Loucy (cell line): ENCODE data around the gene RAPSN.

Experiments
- H2AFZ ChIP-seq: fragments of 200-600 bp; sonication (generic); 2 replicates; pipeline ENCODE4 v1.6.0; 2016; ENCODE audit warnings: antibody characterized with exemption, mild to moderate bottlenecking, low read length, moderate library complexity
- H3F3A ChIP-seq: fragments of 200-600 bp; 2 replicates; pipeline ENCODE4 v1.6.0; 2016; ENCODE audit warnings: antibody characterized with exemption, low read depth, mild to moderate bottlenecking
- H3K27me3 ChIP-seq: fragments of 200-600 bp; sonication (generic); 2 replicates; pipeline ENCODE4 v1.6.1; 2014; ENCODE audit warnings: low read length, mild to moderate bottlenecking; ENCODE audit not compliant: insufficient read depth, poor library complexity, severe bottlenecking
- H3K36me3 ChIP-seq: fragments of 200-600 bp; sonication (generic); 2 replicates; pipeline ENCODE4 v1.6.1; 2016; ENCODE audit warnings: low read length; ENCODE audit not compliant: insufficient read depth
- H3K4me1 ChIP-seq: fragments of 200-600 bp; sonication (generic); 2 replicates; pipeline ENCODE4 v1.5.1; 2014; ENCODE audit warnings: low read length, mild to moderate bottlenecking; ENCODE audit not compliant: insufficient read depth, poor library complexity, severe bottlenecking
- H3K4me2 ChIP-seq: fragments of 200-600 bp; sonication (generic); 2 replicates; pipeline ENCODE4 v1.6.0; 2014; ENCODE audit warnings: antibody characterized with exemption, low read length, low read depth, mild to moderate bottlenecking; ENCODE audit not compliant: poor library complexity, severe bottlenecking
- H3K4me3 ChIP-seq: fragments of 200-600 bp; sonication (generic); 2 replicates; pipeline ENCODE4 v1.5.1; 2014; ENCODE audit warnings: low read length, mild to moderate bottlenecking, mixed read lengths; ENCODE audit not compliant: poor library complexity, severe bottlenecking
- H3K79me2 ChIP-seq: fragments of 200-600 bp; sonication (generic); 2 replicates; pipeline ENCODE4 v1.6.1; 2014; ENCODE audit warnings: low read length; ENCODE audit not compliant: insufficient read depth
- H3K9ac ChIP-seq: fragments of 200-600 bp; sonication (generic); 2 replicates; pipeline ENCODE4 v1.6.0; 2014; ENCODE audit warnings: mild to moderate bottlenecking, low read depth, low read length, moderate library complexity; ENCODE audit not compliant: poor library complexity, severe bottlenecking
- H3K9me2 ChIP-seq: fragments of 200-600 bp; sonication (generic); replicated peaks from 2 replicates; pipeline ENCODE4 v1.6.1; 2016; ENCODE audit warnings: low read depth, low read length, mixed read lengths
- H3K9me3 ChIP-seq: fragments of 200-600 bp; sonication (generic); 2 replicates; pipeline ENCODE4 v1.6.1; 2014; ENCODE audit warnings: mild to moderate bottlenecking, antibody characterized with exemption, low read length, low read depth; ENCODE audit not compliant: insufficient read depth
- H4K20me1 ChIP-seq: fragments of 200-600 bp; sonication (generic); 2 replicates; pipeline ENCODE4 v1.6.0; 2014; ENCODE audit warnings: antibody characterized with exemption, low read length, mild to moderate bottlenecking; ENCODE audit not compliant: insufficient read depth, poor library complexity, severe bottlenecking
- CTCF ChIP-seq: fragments of 200-600 bp; sonication (generic); conservative IDR thresholded peaks from 2 replicates; pipeline ENCODE4 v1.5.1; 2014; ENCODE audit warnings: mild to moderate bottlenecking, antibody characterized with exemption, low read length
- EZH2phosphoT487 ChIP-seq: fragments of 200-600 bp; IDR thresholded peaks from 2 replicates; pipeline ENCODE4 v1.6.1; 2018; ENCODE audit warnings: antibody characterized with exemption, mild to moderate bottlenecking, moderate library complexity, borderline replicate concordance

Gene RAPSN

GRCh38 chr11:47398011-47398410 is 50.9 kb downstream of the RAPSN start:
- Histone ChIP-seq H3K79me2 (no peaks in the 10 kb centered on the region), H3K4me3 (no peak overlapping the region), H2AFZ (no peak overlapping the region), H3K4me2 (no peak overlapping the region), H3K9ac (peak overlapping the region; percentile 82), H3K9me3 (no peaks in the 10 kb centered on the region), H3F3A (peaks cover 5% of the 10 kb centered on the region), H3K9me2 (no peaks in the 10 kb centered on the region), H3K4me1 (peaks cover 79% of the 10 kb centered on the region), H4K20me1 (no peaks in the 10 kb centered on the region), H3K36me3 (no peaks in the 10 kb centered on the region), H3K27me3 (no peaks in the 10 kb centered on the region)
- TF ChIP-seq EZH2phosphoT487 (no peak), CTCF (no peak)

GRCh38 chr11:47396049-47396320 is 53.0 kb downstream of the RAPSN start:
- H3K4me2 ChIP-seq = no peak overlapping the region

GRCh38 chr11:47395223-47396048 is 53.5 kb downstream of the RAPSN start:
- H3K79me2 ChIP-seq = no peaks in the 10 kb centered on the region
- no peaks in the 10 kb centered on the region for H3K9me2 ChIP-seq
- no peaks in the 10 kb centered on the region for H3K9me3 ChIP-seq
- peaks cover 81% of the 10 kb centered on the region for H3K4me1 ChIP-seq
- no peaks in the 10 kb centered on the region for H3K27me3 ChIP-seq
- TF ChIP-seq EZH2phosphoT487 = no peak
- no peak for TF ChIP-seq CTCF
- H3F3A ChIP-seq = peaks cover 2% of the 10 kb centered on the region
- peak overlapping the region; percentile 83 for H3K4me2 ChIP-seq
- no peaks in the 10 kb centered on the region for H3K36me3 ChIP-seq
- peak overlapping the region; percentile 60 for H3K4me3 ChIP-seq
- H3K9ac ChIP-seq = peak overlapping the region; percentile 84
- no peak overlapping the region for H2AFZ ChIP-seq
- H4K20me1 ChIP-seq = no peaks in the 10 kb centered on the region

More at GRCh38 chr11:47396049-47396320, 53.0 kb downstream of the RAPSN start:
- H3K9me3 ChIP-seq = no peaks in the 10 kb centered on the region
- no peak overlapping the region for H2AFZ ChIP-seq
- H3K4me3 ChIP-seq = no peak overlapping the region
- H4K20me1 ChIP-seq = no peaks in the 10 kb centered on the region
- H3K79me2 ChIP-seq = no peaks in the 10 kb centered on the region
- H3F3A ChIP-seq = peaks cover 5% of the 10 kb centered on the region
- peaks cover 86% of the 10 kb centered on the region for H3K4me1 ChIP-seq
- H3K9ac ChIP-seq = peak overlapping the region; percentile 84
- H3K36me3 ChIP-seq = no peaks in the 10 kb centered on the region
- H3K27me3 ChIP-seq = no peaks in the 10 kb centered on the region
- no peaks in the 10 kb centered on the region for H3K9me2 ChIP-seq
- TF ChIP-seq EZH2phosphoT487 = no peak
- TF ChIP-seq CTCF = no peak
